Fibroblast of skin of back (primary cell): ENCODE measurements around the gene LSM12.
"Not testable (repeated sequence)": the region's sequence is repeated elsewhere in the genome, so short reads cannot be mapped to it uniquely, and the experiment has no call there.

ENCODE experiments used
- DNase-seq: peaks from one replicate; pipeline ENCODE4 v3.0.0-alpha.2; 2013

The LSM12 gene

GRCh38 chr17:44075598-44076293, 9.3 kb upstream of the LSM12 start:
- DNase-seq, result no peak

- no peak for DNase-seq
Observed at GRCh38 chr17:44074911-44075285, 8.4 kb upstream of the LSM12 start.

GRCh38 chr17:44074231-44074910, 7.9 kb upstream of the LSM12 start:
- no peak for DNase-seq

GRCh38 chr17:44071772-44072171, 5.3 kb upstream of the LSM12 start:
- peak; percentile 23 for DNase-seq

GRCh38 chr17:44071198-44071520, 4.7 kb upstream of the LSM12 start:
- peak; percentile 90 for DNase-seq

- peak; percentile 99 for DNase-seq
Observed at GRCh38 chr17:44070455-44071197, 4.2 kb upstream of the LSM12 start, which contains the start of gene G6PC3. Gene G6PC3 (plus strand): TSS chr17:44070735. CDS start chr17:44070966, 231 bp downstream.

GRCh38 chr17:44069974-44070454, 3.5 kb upstream of the LSM12 start:
- peak; percentile 44 for DNase-seq

GRCh38 chr17:44067545-44067940, 1.1 kb upstream of the LSM12 start:
- no peak for DNase-seq

- DNase-seq, result no peak
Observed at GRCh38 chr17:44065668-44066203, 735 bp downstream of the LSM12 start.

GRCh38 chr17:44063704-44064639, 2.5 kb downstream of the LSM12 start:
- DNase-seq, result no peak

GRCh38 chr17:44062871-44063270, 3.6 kb downstream of the LSM12 start:
- DNase-seq, result no peak

GRCh38 chr17:44061446-44061845, 5.0 kb downstream of the LSM12 start:
- DNase-seq, result peak; percentile 37

- no peak for DNase-seq
Observed at GRCh38 chr17:44059101-44059892, 7.2 kb downstream of the LSM12 start.

GRCh38 chr17:44053125-44053872, 13.2 kb downstream of the LSM12 start:
- DNase-seq, result no peak

- DNase-seq, result no peak
Observed at GRCh38 chr17:44049294-44050060, 17.0 kb downstream of the LSM12 start.

- DNase-seq, result not testable (repeated sequence)
Observed at GRCh38 chr17:44046893-44047292, 19.6 kb downstream of the LSM12 start.

GRCh38 chr17:44045486-44045885, 21.0 kb downstream of the LSM12 start:
- no peak for DNase-seq

GRCh38 chr17:44044071-44044470, 22.4 kb downstream of the LSM12 start:
- DNase-seq, result no peak

- no peak for DNase-seq
Observed at GRCh38 chr17:44043272-44043696, 23.2 kb downstream of the LSM12 start.
